Thyroid gland (tissue), 4 donors: ENCODE results near the gene SORT1.

ENCODE experiments used
- POLR2A ChIP-seq, 2 donors: fragments of 450-650 bp; IDR thresholded peaks; one replicate each; pipeline ENCODE4 v1.6.1; 2017; ENCODE audit warnings: antibody characterized with exemption in 2 of 2, mild to moderate bottlenecking in 2 of 2, moderate library complexity in 1 of 2
- TF ChIP-seq, protein P1 (sequence below), 6 experiments: fragments of 200-600 bp in 3 of 6; fragments of 450-650 bp in 3 of 6; sonication (generic) in 3 of 6; IDR thresholded peaks; one replicate each; pipeline ENCODE4 v1.5.1; 2016 to 2019; ENCODE audit warnings: antibody characterized with exemption in 6 of 6, mild to moderate bottlenecking in 2 of 6, inconsistent platforms in 1 of 6, moderate library complexity in 1 of 6

DNA sequence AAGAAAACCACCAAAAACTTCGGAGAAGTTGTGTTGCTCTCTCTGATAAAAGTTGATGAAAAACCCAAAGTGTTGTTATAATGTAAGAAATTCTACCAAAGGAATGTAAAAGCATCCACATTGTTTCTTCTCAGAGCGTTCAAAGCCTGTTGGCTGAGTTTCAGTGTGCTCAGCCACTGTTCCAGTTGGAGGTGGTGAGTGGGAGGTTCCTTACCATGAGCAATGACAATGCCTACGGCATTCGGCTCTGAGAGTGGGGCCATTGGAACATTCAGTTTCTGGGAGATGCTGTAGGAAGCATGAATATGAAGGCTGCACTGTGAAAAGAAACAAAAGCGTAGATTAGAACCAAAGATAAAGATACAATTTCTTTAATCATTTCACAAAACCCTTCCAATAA lies 70.4 kb downstream of the SORT1 start:
- no peak for TF ChIP-seq POLR2A (IDR thresholded peaks at IDR 0.05)
- TF ChIP-seq, protein P1, sequence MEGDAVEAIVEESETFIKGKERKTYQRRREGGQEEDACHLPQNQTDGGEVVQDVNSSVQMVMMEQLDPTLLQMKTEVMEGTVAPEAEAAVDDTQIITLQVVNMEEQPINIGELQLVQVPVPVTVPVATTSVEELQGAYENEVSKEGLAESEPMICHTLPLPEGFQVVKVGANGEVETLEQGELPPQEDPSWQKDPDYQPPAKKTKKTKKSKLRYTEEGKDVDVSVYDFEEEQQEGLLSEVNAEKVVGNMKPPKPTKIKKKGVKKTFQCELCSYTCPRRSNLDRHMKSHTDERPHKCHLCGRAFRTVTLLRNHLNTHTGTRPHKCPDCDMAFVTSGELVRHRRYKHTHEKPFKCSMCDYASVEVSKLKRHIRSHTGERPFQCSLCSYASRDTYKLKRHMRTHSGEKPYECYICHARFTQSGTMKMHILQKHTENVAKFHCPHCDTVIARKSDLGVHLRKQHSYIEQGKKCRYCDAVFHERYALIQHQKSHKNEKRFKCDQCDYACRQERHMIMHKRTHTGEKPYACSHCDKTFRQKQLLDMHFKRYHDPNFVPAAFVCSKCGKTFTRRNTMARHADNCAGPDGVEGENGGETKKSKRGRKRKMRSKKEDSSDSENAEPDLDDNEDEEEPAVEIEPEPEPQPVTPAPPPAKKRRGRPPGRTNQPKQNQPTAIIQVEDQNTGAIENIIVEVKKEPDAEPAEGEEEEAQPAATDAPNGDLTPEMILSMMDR (IDR thresholded peaks at IDR 0.05) = no peak
